ENCODE data around the gene CELF2.

GRCh38 chr10:11088709-11089108, 71.0 kb downstream of the CELF2 start:
- no peak for TF ChIP-seq CTCF (conservative IDR thresholded peaks at IDR 0.05; ENCODE audit: low read depth, low read length)
- no peak for TF ChIP-seq CHD1 (IDR thresholded peaks at IDR 0.05; ENCODE audit: low read depth, low read length)
- no peak for TF ChIP-seq POLR2A (IDR thresholded peaks at IDR 0.05; ENCODE audit: low read depth, low read length)
- no peak for TF ChIP-seq MAZ (IDR thresholded peaks at IDR 0.05; ENCODE audit: borderline replicate concordance, low read depth, low read length)
- no peak for TF ChIP-seq FOS (IDR thresholded peaks at IDR 0.05; ENCODE audit: low read depth, low read length)
- no peak for TF ChIP-seq SMC3 (IDR thresholded peaks at IDR 0.05; ENCODE audit: low read depth, low read length)
- no peak for TF ChIP-seq USF2 (IDR thresholded peaks at IDR 0.05; ENCODE audit: low read depth, low read length)
- no peak for TF ChIP-seq RFX5 (IDR thresholded peaks at IDR 0.05; ENCODE audit: low read depth, low read length)
- TF ChIP-seq NFE2L2 (IDR thresholded peaks at IDR 0.05; ENCODE audit: low read depth, low read length): no peak
- TF ChIP-seq CEBPB (IDR thresholded peaks at IDR 0.05; ENCODE audit: low read depth, low read length): no peak
- no peak for TF ChIP-seq ELK1 (IDR thresholded peaks at IDR 0.05; ENCODE audit: borderline replicate concordance, low read depth, low read length)
- no peak for TF ChIP-seq RAD21 (IDR thresholded peaks at IDR 0.05; ENCODE audit: low read length)
